H1 (cell line): ENCODE data around the gene UBN1. TPM values are rescaled to one million over a fixed set of nuclear protein-coding genes. Genes with fewer than 3 reads are reported as not detected.

Experiments
- CTCF ChIA-PET: fragments of 300-600 bp; sonication (Branson Sonifier 250); formaldehyde crosslinking; loops from one replicate; lab custom pipeline; 2021; ENCODE audit not compliant: partially characterized antibody; lab: Charles Lee
- POLR2A ChIA-PET: fragments of 300-600 bp; sonication (Branson Sonifier 250); formaldehyde crosslinking; loops from one replicate; lab custom pipeline; 2021; ENCODE audit warnings: inconsistent platforms; ENCODE audit not compliant: partially characterized antibody; lab: Charles Lee
- DNase-seq, 2 experiments: peaks; one replicate each; pipeline versions ENCODE4 v3.0.0 to v3.0.0-alpha.2; 2010 to 2022; ENCODE audit warnings: low spot score in 2 of 2, low read depth in 1 of 2, mixed read lengths in 1 of 2
- FAIRE-seq: peaks from 2 replicates; lab custom pipeline; 2011; peaks lifted over from hg19 to GRCh38; lab: Jason Lieb, UNC
- H2AFZ ChIP-seq: 2 replicates; pipeline ENCODE4 v1.8.1; 2012; ENCODE audit warnings: low read length, inconsistent platforms
- H2AK5ac ChIP-seq: 2 replicates; pipeline ENCODE4 v1.6.1; 2013; ENCODE audit warnings: low read depth, low read length
- H2BK120ac ChIP-seq: replicated peaks from 2 replicates; pipeline ENCODE3; 2013; ENCODE audit warnings: low read depth, low read length, inconsistent platforms
- H2BK12ac ChIP-seq: 2 replicates; pipeline ENCODE4 v1.6.1; 2013; ENCODE audit warnings: low read depth, low read length
- H2BK15ac ChIP-seq: 2 replicates; pipeline ENCODE4 v1.6.1; 2013; ENCODE audit warnings: low read length
- H2BK20ac ChIP-seq: 2 replicates; pipeline ENCODE4 v1.6.1; 2013; ENCODE audit warnings: low read length
- H2BK5ac ChIP-seq: 2 replicates; pipeline ENCODE4 v1.6.1; 2013; ENCODE audit warnings: low read depth, low read length
- H3K14ac ChIP-seq: 2 replicates; pipeline ENCODE4 v1.6.1; 2013; ENCODE audit warnings: inconsistent platforms; ENCODE audit not compliant: insufficient read length
- H3K18ac ChIP-seq: 2 replicates; pipeline ENCODE4 v1.6.1; 2013; ENCODE audit warnings: low read length; ENCODE audit errors: extremely low read depth
- H3K23ac ChIP-seq: 2 replicates; pipeline ENCODE4 v1.6.1; 2013; ENCODE audit warnings: inconsistent platforms; ENCODE audit not compliant: insufficient read length
- H3K23me2 ChIP-seq: 2 replicates; pipeline ENCODE4 v1.6.1; 2013; ENCODE audit warnings: low read depth, low read length
- H3K27ac ChIP-seq: 2 replicates; pipeline ENCODE4 v1.6.1; 2011; ENCODE audit warnings: low read depth, low read length, inconsistent platforms
- H3K27me3 ChIP-seq, 4 experiments: replicated peaks in 1 of 4; 1 replicate in 1 of 4; 2 replicates in 3 of 4; pipeline versions ENCODE4 v1.6.1 to v1.8.1; 2011 to 2013; ENCODE audit warnings: low read length in 3 of 4, mild to moderate bottlenecking in 3 of 4, inconsistent platforms in 2 of 4, mixed read lengths in 2 of 4, moderate library complexity in 1 of 4; ENCODE audit not compliant: control insufficient read depth in 3 of 4, insufficient read depth in 3 of 4; ENCODE audit errors: extremely low read depth in 1 of 4
- H3K36me3 ChIP-seq, 4 experiments: 2 replicates each; pipeline versions ENCODE4 v1.6.1 to v1.8.1; 2011 to 2013; ENCODE audit warnings: mild to moderate bottlenecking in 4 of 4, low read length in 3 of 4, moderate library complexity in 2 of 4, control low read depth in 1 of 4, inconsistent platforms in 1 of 4; ENCODE audit not compliant: insufficient read depth in 4 of 4, control insufficient read depth in 2 of 4
- H3K4ac ChIP-seq: replicated peaks from 2 replicates; pipeline ENCODE3; 2013; ENCODE audit warnings: low read length, low read depth, mixed read lengths, inconsistent platforms; ENCODE audit not compliant: insufficient read length
- H3K4me1 ChIP-seq, 4 experiments: replicated peaks in 1 of 4; 1 replicate in 1 of 4; 2 replicates in 3 of 4; pipeline versions ENCODE4 v1.6.1 to v1.8.1; 2011 to 2013; ENCODE audit warnings: low read length in 3 of 4, inconsistent platforms in 2 of 4, mixed read lengths in 1 of 4; ENCODE audit not compliant: insufficient read depth in 4 of 4, control insufficient read depth in 3 of 4
- H3K4me2 ChIP-seq, 2 experiments: 2 replicates each; pipeline versions ENCODE4 v1.6.1 to v1.8.1; 2011 to 2013; ENCODE audit warnings: low read depth in 2 of 2, low read length in 2 of 2, control low read depth in 1 of 2, inconsistent platforms in 1 of 2, mild to moderate bottlenecking in 1 of 2; ENCODE audit not compliant: insufficient read depth in 1 of 2
- H3K4me3 ChIP-seq, 4 experiments: fragments of 200-600, 300-600 bp in 1 of 4; sonication (generic), shearing (Covaris generic), sonication (Bioruptor Twin) in 1 of 4; 2 replicates each; pipeline versions ENCODE4 v1.5.1 to v1.8.1; 2011 to 2016; ENCODE audit warnings: low read length in 4 of 4, low read depth in 3 of 4, control low read depth in 2 of 4, inconsistent platforms in 2 of 4, mild to moderate bottlenecking in 2 of 4, mixed read lengths in 1 of 4, moderate library complexity in 1 of 4; ENCODE audit not compliant: insufficient read depth in 2 of 4; ENCODE audit errors: extremely low read depth in 1 of 4
- H3K56ac ChIP-seq: replicated peaks from 2 replicates; pipeline ENCODE3; 2013; ENCODE audit warnings: low read depth, mild to moderate bottlenecking, mixed read lengths, low read length, inconsistent platforms; ENCODE audit not compliant: insufficient read length
- H3K79me1 ChIP-seq: 2 replicates; pipeline ENCODE4 v1.6.1; 2013; ENCODE audit warnings: low read depth, low read length, control low read depth
- H3K79me2 ChIP-seq, 2 experiments: 2 replicates each; pipeline versions ENCODE4 v1.6.1 to v1.8.1; 2012 to 2013; ENCODE audit warnings: low read length in 2 of 2, mild to moderate bottlenecking in 2 of 2, inconsistent platforms in 1 of 2; ENCODE audit not compliant: insufficient read depth in 2 of 2, control insufficient read depth in 1 of 2
- H3K9ac ChIP-seq, 4 experiments: replicated peaks in 1 of 4; 1 replicate in 1 of 4; 2 replicates in 3 of 4; pipeline versions ENCODE4 v1.6.1 to v1.8.1; 2011 to 2013; ENCODE audit warnings: low read depth in 3 of 4, low read length in 3 of 4, control low read depth in 2 of 4, mild to moderate bottlenecking in 2 of 4, moderate library complexity in 2 of 4, inconsistent platforms in 1 of 4; ENCODE audit errors: extremely low read depth in 1 of 4
- H3K9me3 ChIP-seq, 2 experiments: 2 replicates each; pipeline versions ENCODE4 v1.6.1 to v1.8.1; 2012 to 2013; ENCODE audit warnings: mild to moderate bottlenecking in 2 of 2, moderate library complexity in 2 of 2, control low read depth in 1 of 2, inconsistent platforms in 1 of 2, low read depth in 1 of 2, low read length in 1 of 2, mixed read lengths in 1 of 2; ENCODE audit not compliant: insufficient read depth in 2 of 2
- H4K20me1 ChIP-seq, 2 experiments: replicated peaks in 1 of 2; 2 replicates each; pipeline versions ENCODE3 to v1.8.1; 2011 to 2013; ENCODE audit warnings: inconsistent platforms in 2 of 2, low read length in 2 of 2, mild to moderate bottlenecking in 1 of 2; ENCODE audit not compliant: insufficient read depth in 2 of 2, control insufficient read depth in 1 of 2
- H4K5ac ChIP-seq: 2 replicates; pipeline ENCODE4 v1.6.1; 2013; ENCODE audit warnings: low read length, low read depth, mixed read lengths, inconsistent platforms; ENCODE audit not compliant: insufficient read length
- H4K8ac ChIP-seq: 2 replicates; pipeline ENCODE4 v1.8.0; 2013; ENCODE audit warnings: mild to moderate bottlenecking, moderate library complexity, low read length, inconsistent platforms; ENCODE audit not compliant: insufficient read depth; ENCODE audit errors: extremely low read depth
- H4K91ac ChIP-seq: replicated peaks from 2 replicates; pipeline ENCODE3; 2013; ENCODE audit warnings: low read length, mixed read lengths, inconsistent platforms; ENCODE audit not compliant: insufficient read length
- ATF2 ChIP-seq: IDR thresholded peaks from 2 replicates; pipeline ENCODE4 v1.6.1; 2012; ENCODE audit warnings: low read length, inconsistent platforms
- CEBPB ChIP-seq: IDR thresholded peaks from 2 replicates; pipeline ENCODE4 v1.6.1; 2012; ENCODE audit warnings: low read depth, low read length
- GABPA ChIP-seq: IDR thresholded peaks from 2 replicates; pipeline ENCODE4 v1.6.1; 2011; ENCODE audit warnings: mild to moderate bottlenecking, low read length, moderate library complexity, borderline replicate concordance; ENCODE audit not compliant: insufficient read depth
- HDAC6 ChIP-seq: IDR thresholded peaks from one replicate; pipeline ENCODE4 v1.7.1; 2012; ENCODE audit warnings: low read depth, mild to moderate bottlenecking, inconsistent platforms, low read length, moderate library complexity
- JUN ChIP-seq: IDR thresholded peaks from 2 replicates; pipeline ENCODE4 v1.6.1; 2011; ENCODE audit warnings: low read depth, mild to moderate bottlenecking, improper control_type of control experiment, low read length
- JUND ChIP-seq: IDR thresholded peaks from 2 replicates; pipeline ENCODE4 v1.6.1; 2011; ENCODE audit warnings: mild to moderate bottlenecking, improper control_type of control experiment, low read length
- MAFK ChIP-seq: IDR thresholded peaks from 2 replicates; pipeline ENCODE4 v1.6.1; 2012; ENCODE audit warnings: low read depth, mild to moderate bottlenecking, improper control_type of control experiment, low read length
- RBBP5 ChIP-seq: IDR thresholded peaks from 2 replicates; pipeline ENCODE4 v1.7.1; 2012; ENCODE audit warnings: low read depth, mild to moderate bottlenecking, inconsistent platforms, low read length, moderate library complexity, borderline replicate concordance
- TEAD4 ChIP-seq: IDR thresholded peaks from 2 replicates; pipeline ENCODE4 v1.6.1; 2012; ENCODE audit warnings: low read depth, low read length, inconsistent platforms, mixed read lengths
- ZNF274 ChIP-seq: IDR thresholded peaks from 2 replicates; pipeline ENCODE4 v1.7.0; 2012; ENCODE audit warnings: low read length, borderline replicate concordance; ENCODE audit errors: extremely low read depth
- WGBS, 2 experiments: shearing (Covaris generic) in 1 of 2; methylation state at CpG; one replicate each; pipeline versions ENCODE4 v1.1.6 to v1.1.7; 2013 to 2015; ENCODE audit warnings: low lambda C conversion rate in 2 of 2, mixed read lengths in 2 of 2, inconsistent platforms in 1 of 2, low coverage in 1 of 2, missing lambda C conversion rate in 1 of 2; ENCODE audit not compliant: insufficient replicate concordance in 2 of 2, insufficient coverage in 1 of 2, insufficient read length in 1 of 2; ENCODE audit errors: extremely low coverage in 1 of 2, missing lambda C conversion rate in 1 of 2; 5-methylcytosine and 5-hydroxymethylcytosine counted together
- polyA plus RNA-seq, 7 experiments: library from polyadenylated mRNA; depleted of rRNA in 3 of 7; stranded (reverse) in 5 of 7; unstranded in 2 of 7; fragments of >200 nt in 5 of 7; fragments of 200-250 nt in 2 of 7; gene quantifications; 1 replicate in 5 of 7; 2 replicates in 1 of 7; 4 replicates in 1 of 7; pipeline versions ENCODE4 v1.2.1 to v1.2.3, GENCODE V29; 2011 to 2013; ENCODE audit warnings: missing spikeins in 2 of 7, mixed read lengths in 2 of 7
- total RNA-seq: library from RNA; stranded (reverse); fragmentation: NEBNext Ultra II Directional; extraction: Animal tissue kit (Norgen Biotek cat#: 25700); gene quantifications from 2 replicates; pipeline ENCODE4 v1.2.1, GENCODE V29; 2021
- TF ChIP-seq, protein P1 (sequence below): IDR thresholded peaks from 2 replicates; pipeline ENCODE4 v1.6.1; 2012; ENCODE audit warnings: inconsistent platforms

UBN1 gene
- total and polyA plus RNA-seq, 2 of the 8 experiments (the other 6 are each of a cell fraction or from before 2014, with no cell fraction given) = 16.2 to 37.0 TPM

GRCh38 chr16:4904942-4905615 is 57.8 kb downstream of the UBN1 start:
- Histone ChIP-seq H3K9ac (no peak overlapping the region), H3K23me2 (no peaks in the 10 kb centered on the region; the same call in 1 of the 2 replicates), H2BK120ac (no peak overlapping the region), H3K27ac (no peak overlapping the region), H2AFZ (no peak overlapping the region), H3K27me3 (no peaks in the 10 kb centered on the region), H3K4me3 (no peak overlapping the region), H2BK5ac (no peak overlapping the region), H4K8ac (no peak overlapping the region), H3K14ac (no peak overlapping the region), H2BK15ac (no peak overlapping the region), H3K4me2 (no peak overlapping the region), H4K5ac (no peak overlapping the region), H3K4me1 (no peaks in the 10 kb centered on the region), H4K20me1 (no peaks in the 10 kb centered on the region), H3K79me2 (no peaks in the 10 kb centered on the region), H3K18ac (no peak overlapping the region), H3K79me1 (no peaks in the 10 kb centered on the region), H2BK12ac (no peak overlapping the region), H3K23ac (no peak overlapping the region), H3K9me3 (no peaks in the 10 kb centered on the region), H3K56ac (no peak overlapping the region), H3K4ac (no peak overlapping the region), H2BK20ac (no peak overlapping the region), H4K91ac (no peak overlapping the region), H2AK5ac (no peak overlapping the region), H3K36me3 (peaks cover 0 to 3% (median under 1%) of the 10 kb centered on the region in 4 experiments; a peak in 4 of 8 replicates)
- WGBS, 2 experiments = 90% methylated on average over 14 of the region's 14 CpGs; no CpG with 5 or more reads in 1 of the 2 experiments
- ChIA-PET CTCF (interaction anchor here (1.1 to 1.2 kb wide), 3 partner anchors 10 to 51 kb away, joined by 4 to 5 read pairs (median 4); no protein-coding TSS in a partner anchor), POLR2A (interaction anchor here (1.5 kb wide), 1 partner anchor 27 kb away, joined by 5 read pairs; no protein-coding TSS in a partner anchor)
- FAIRE-seq = no peak
- no peak for DNase-seq
- TF ChIP-seq MAFK (no peak), HDAC6 (no peak), RBBP5 (no peak), ATF2 (no peak), JUN (no peak), JUND (no peak), TEAD4 (no peak), GABPA (no peak), ZNF274 (no peak), CEBPB (no peak)
- TF ChIP-seq, protein P1, sequence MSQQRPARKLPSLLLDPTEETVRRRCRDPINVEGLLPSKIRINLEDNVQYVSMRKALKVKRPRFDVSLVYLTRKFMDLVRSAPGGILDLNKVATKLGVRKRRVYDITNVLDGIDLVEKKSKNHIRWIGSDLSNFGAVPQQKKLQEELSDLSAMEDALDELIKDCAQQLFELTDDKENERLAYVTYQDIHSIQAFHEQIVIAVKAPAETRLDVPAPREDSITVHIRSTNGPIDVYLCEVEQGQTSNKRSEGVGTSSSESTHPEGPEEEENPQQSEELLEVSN = no peak
